WTC11 (cell line): ENCODE data around the gene CELF2. TPM values are rescaled to one million over a fixed set of nuclear protein-coding genes. Genes with fewer than 3 reads are reported as not detected.

Source experiments
- ATAC-seq: fragments of 200-7000 bp; cut with Tn5 transposase; 2 replicates; pipeline ENCODE4 v1.10.0; 2021; ENCODE audit warnings: mild to moderate bottlenecking, moderate library complexity
- CTCF ChIA-PET: fragments of 300-600 bp; sonication (Branson Sonifier 250); formaldehyde crosslinking; loops from one replicate; lab custom pipeline; 2021; ENCODE audit warnings: antibody characterized with exemption; lab: Charles Lee
- POLR2A ChIA-PET: fragments of 350-600 bp; sonication (Branson Sonifier 250); formaldehyde crosslinking; loops from one replicate; lab custom pipeline; 2021; ENCODE audit warnings: antibody characterized with exemption; lab: Charles Lee
- DNase-seq: peaks from one replicate; pipeline ENCODE4 v3.0.0; 2021; ENCODE audit warnings: low spot score
- H3K27ac Mint-ChIP-seq: 2 replicates; pipeline ENCODE4 v1.8.0; 2021; ENCODE audit warnings: mixed read lengths
- H3K27me3 Mint-ChIP-seq: 2 replicates; pipeline ENCODE4 v1.8.0; 2021; ENCODE audit warnings: low read depth, mild to moderate bottlenecking, moderate library complexity, mixed read lengths
- H3K36me3 Mint-ChIP-seq: 2 replicates; pipeline ENCODE4 v1.8.0; 2021; ENCODE audit warnings: mixed read lengths
- H3K4me1 Mint-ChIP-seq: 2 replicates; pipeline ENCODE4 v1.8.0; 2022; ENCODE audit warnings: mixed read lengths
- H3K4me3 Mint-ChIP-seq: 2 replicates; pipeline ENCODE4 v1.8.0; 2021; ENCODE audit warnings: mild to moderate bottlenecking, moderate library complexity, mixed read lengths
- H3K9me3 Mint-ChIP-seq: 2 replicates; pipeline ENCODE4 v1.8.0; 2021; ENCODE audit warnings: mixed read lengths
- CBFB ChIP-seq: sonication (generic); formaldehyde crosslinking; IDR thresholded peaks from 2 replicates; pipeline ENCODE4 v1.8.1; 2022; ENCODE audit warnings: mild to moderate bottlenecking, low read depth, missing genetic modification reagents
- E2F4 ChIP-seq: sonication (generic); formaldehyde crosslinking; IDR thresholded peaks from 2 replicates; pipeline ENCODE4 v1.8.1; 2022; ENCODE audit warnings: low read depth, mild to moderate bottlenecking, moderate library complexity, missing genetic modification reagents, borderline replicate concordance
- ERG ChIP-seq: fragments of 250-450 bp; sonication (Bioruptor Pico); IDR thresholded peaks from 2 replicates; pipeline ENCODE4 v1.8.0; 2021; ENCODE audit warnings: mild to moderate bottlenecking
- ETV6 ChIP-seq: sonication (generic); formaldehyde crosslinking; IDR thresholded peaks from 2 replicates; pipeline ENCODE4 v1.8.1; 2022; ENCODE audit warnings: mild to moderate bottlenecking, missing genetic modification reagents
- FOXJ3 ChIP-seq: sonication (generic); formaldehyde crosslinking; IDR thresholded peaks from 2 replicates; pipeline ENCODE4 v1.9.0; 2021; ENCODE audit warnings: missing genetic modification reagents, mild to moderate bottlenecking, borderline replicate concordance
- GABPB1 ChIP-seq: sonication (generic); formaldehyde crosslinking; IDR thresholded peaks from 2 replicates; pipeline ENCODE4 v1.8.1; 2023; ENCODE audit warnings: mild to moderate bottlenecking, missing genetic modification reagents
- HMGA2 ChIP-seq: fragments of 250-450 bp; sonication (Bioruptor Pico); IDR thresholded peaks from 2 replicates; pipeline ENCODE4 v1.4.0; 2021; ENCODE audit warnings: mild to moderate bottlenecking, moderate library complexity
- IRF1 ChIP-seq: sonication (generic); formaldehyde crosslinking; IDR thresholded peaks from 2 replicates; pipeline ENCODE4 v1.8.0; 2023; ENCODE audit warnings: missing genetic modification reagents
- IRF2 ChIP-seq: sonication (generic); formaldehyde crosslinking; IDR thresholded peaks from 2 replicates; pipeline ENCODE4 v1.8.0; 2022; ENCODE audit warnings: low read depth, missing genetic modification reagents, borderline replicate concordance
- JUN ChIP-seq: sonication (generic); formaldehyde crosslinking; IDR thresholded peaks from 2 replicates; pipeline ENCODE4 v1.8.0; 2023; ENCODE audit warnings: mild to moderate bottlenecking, missing genetic modification reagents
- MYBL2 ChIP-seq: sonication (generic); formaldehyde crosslinking; IDR thresholded peaks from 2 replicates; pipeline ENCODE4 v1.8.1; 2023; ENCODE audit warnings: mild to moderate bottlenecking, moderate library complexity, missing genetic modification reagents
- NFE2L1 ChIP-seq: sonication (generic); formaldehyde crosslinking; IDR thresholded peaks from 2 replicates; pipeline ENCODE4 v1.8.1; 2023; ENCODE audit warnings: missing genetic modification reagents
- PRRX2 ChIP-seq: fragments of 250-450 bp; sonication (Bioruptor Pico); IDR thresholded peaks from 2 replicates; pipeline ENCODE4 v1.8.0; 2021; ENCODE audit warnings: mild to moderate bottlenecking
- RELA ChIP-seq: sonication (generic); formaldehyde crosslinking; IDR thresholded peaks from 2 replicates; pipeline ENCODE4 v1.8.1; 2022; ENCODE audit warnings: missing genetic modification reagents, mild to moderate bottlenecking, borderline replicate concordance
- RORB ChIP-seq: fragments of 250-450 bp; sonication (Bioruptor Pico); IDR thresholded peaks from 2 replicates; pipeline ENCODE4 v1.9.0; 2021; ENCODE audit warnings: mild to moderate bottlenecking
- SOX15 ChIP-seq: fragments of 250-450 bp; sonication (Bioruptor Pico); IDR thresholded peaks from 2 replicates; pipeline ENCODE4 v1.9.0; 2021; ENCODE audit warnings: mild to moderate bottlenecking
- SP1 ChIP-seq: sonication (generic); formaldehyde crosslinking; conservative IDR thresholded peaks from 2 replicates; pipeline ENCODE4 v1.8.1; 2022; ENCODE audit warnings: missing genetic modification reagents
- ZNF263 ChIP-seq: sonication (generic); formaldehyde crosslinking; IDR thresholded peaks from 2 replicates; pipeline ENCODE4 v1.8.1; 2022; ENCODE audit warnings: low read depth, mild to moderate bottlenecking, moderate library complexity, missing genetic modification reagents
- ZNF416 ChIP-seq: fragments of 250-450 bp; sonication (Bioruptor Pico); IDR thresholded peaks from 2 replicates; pipeline ENCODE4 v1.9.0; 2021; ENCODE audit warnings: mild to moderate bottlenecking, inconsistent platforms
- ZNF423 ChIP-seq: fragments of 250-450 bp; sonication (Bioruptor Pico); IDR thresholded peaks from 2 replicates; pipeline ENCODE4 v2.1.2; 2022; ENCODE audit warnings: mild to moderate bottlenecking, moderate library complexity
- ZNF512 ChIP-seq: sonication (generic); formaldehyde crosslinking; IDR thresholded peaks from 2 replicates; pipeline ENCODE4 v1.8.1; 2022; ENCODE audit warnings: missing genetic modification reagents, borderline replicate concordance
- total RNA-seq: library from RNA; stranded (reverse); gene quantifications from 3 replicates; pipeline ENCODE4 v1.2.3, GENCODE V29; 2021
- TF ChIP-seq, protein P1 (sequence below): sonication (generic); formaldehyde crosslinking; IDR thresholded peaks from 2 replicates; pipeline ENCODE4 v1.8.0; 2022; ENCODE audit warnings: mild to moderate bottlenecking, missing genetic modification reagents
- TF ChIP-seq, protein P2 (sequence below): fragments of 200-600 bp; IDR thresholded peaks from 2 replicates; pipeline ENCODE4 v1.8.0; 2022; ENCODE audit warnings: antibody characterized with exemption
- TF ChIP-seq, protein P3 (sequence below): sonication (generic); formaldehyde crosslinking; conservative IDR thresholded peaks from 2 replicates; pipeline ENCODE4 v1.8.1; 2022; ENCODE audit warnings: mild to moderate bottlenecking, missing genetic modification reagents

The CELF2 gene
- total RNA-seq, 1 experiment from 2014 or later, result 24.6 TPM

- DNase-seq (no peak), ATAC-seq (no peak)
- H3K9me3 Mint-ChIP-seq, result no peaks in the 10 kb centered on the region
- no peak overlapping the region for H3K4me3 Mint-ChIP-seq
- TF ChIP-seq ZNF416 (CRISPR knock-in tag) (no peak), CBFB (no peak), E2F4 (CRISPR knock-in tag) (no peak), RORB (CRISPR knock-in tag) (no peak), ZNF423 (no peak), HMGA2 (CRISPR knock-in tag) (no peak), IRF1 (CRISPR knock-in tag) (no peak), GABPB1 (no peak), FOXJ3 (CRISPR knock-in tag) (no peak), ERG (no peak), SOX15 (CRISPR knock-in tag) (no peak), IRF2 (no peak), MYBL2 (CRISPR knock-in tag) (no peak), JUN (CRISPR knock-in tag) (no peak), ZNF512 (CRISPR knock-in tag) (no peak)
- TF ChIP-seq, protein P1, sequence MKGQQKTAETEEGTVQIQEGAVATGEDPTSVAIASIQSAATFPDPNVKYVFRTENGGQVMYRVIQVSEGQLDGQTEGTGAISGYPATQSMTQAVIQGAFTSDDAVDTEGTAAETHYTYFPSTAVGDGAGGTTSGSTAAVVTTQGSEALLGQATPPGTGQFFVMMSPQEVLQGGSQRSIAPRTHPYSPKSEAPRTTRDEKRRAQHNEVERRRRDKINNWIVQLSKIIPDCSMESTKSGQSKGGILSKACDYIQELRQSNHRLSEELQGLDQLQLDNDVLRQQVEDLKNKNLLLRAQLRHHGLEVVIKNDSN (CRISPR knock-in tag), result no peak
- TF ChIP-seq, protein P2, sequence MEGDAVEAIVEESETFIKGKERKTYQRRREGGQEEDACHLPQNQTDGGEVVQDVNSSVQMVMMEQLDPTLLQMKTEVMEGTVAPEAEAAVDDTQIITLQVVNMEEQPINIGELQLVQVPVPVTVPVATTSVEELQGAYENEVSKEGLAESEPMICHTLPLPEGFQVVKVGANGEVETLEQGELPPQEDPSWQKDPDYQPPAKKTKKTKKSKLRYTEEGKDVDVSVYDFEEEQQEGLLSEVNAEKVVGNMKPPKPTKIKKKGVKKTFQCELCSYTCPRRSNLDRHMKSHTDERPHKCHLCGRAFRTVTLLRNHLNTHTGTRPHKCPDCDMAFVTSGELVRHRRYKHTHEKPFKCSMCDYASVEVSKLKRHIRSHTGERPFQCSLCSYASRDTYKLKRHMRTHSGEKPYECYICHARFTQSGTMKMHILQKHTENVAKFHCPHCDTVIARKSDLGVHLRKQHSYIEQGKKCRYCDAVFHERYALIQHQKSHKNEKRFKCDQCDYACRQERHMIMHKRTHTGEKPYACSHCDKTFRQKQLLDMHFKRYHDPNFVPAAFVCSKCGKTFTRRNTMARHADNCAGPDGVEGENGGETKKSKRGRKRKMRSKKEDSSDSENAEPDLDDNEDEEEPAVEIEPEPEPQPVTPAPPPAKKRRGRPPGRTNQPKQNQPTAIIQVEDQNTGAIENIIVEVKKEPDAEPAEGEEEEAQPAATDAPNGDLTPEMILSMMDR, result no peak
- TF ChIP-seq, protein P3, sequence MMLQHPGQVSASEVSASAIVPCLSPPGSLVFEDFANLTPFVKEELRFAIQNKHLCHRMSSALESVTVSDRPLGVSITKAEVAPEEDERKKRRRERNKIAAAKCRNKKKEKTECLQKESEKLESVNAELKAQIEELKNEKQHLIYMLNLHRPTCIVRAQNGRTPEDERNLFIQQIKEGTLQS, result no peak
- TF ChIP-seq, all 79 proteins: peak for 0
- H3K27ac Mint-ChIP-seq, result no peak overlapping the region
- H3K36me3 Mint-ChIP-seq, result 0 out of 2 replicates have a peak, but pooled peaks cover 3% of the 10 kb centered on the region
- CTCF ChIA-PET, result no interaction called here
- H3K27me3 Mint-ChIP-seq, result no peaks in the 10 kb centered on the region
- H3K4me1 Mint-ChIP-seq, result peaks cover 8% of the 10 kb centered on the region
- POLR2A ChIA-PET, result interaction anchor here (0.6 kb wide), 1 partner anchor 67 kb away, joined by 10 read pairs; no protein-coding TSS in a partner anchor
Observed at GRCh38 chr10:11295492-11295891, 277.8 kb downstream of the CELF2 start.

GRCh38 chr10:11297136-11297535 lies 279.5 kb downstream of the CELF2 start:
- Mint-ChIP-seq H3K36me3 (no peaks in the 10 kb centered on the region), H3K27ac (no peak overlapping the region), H3K9me3 (no peaks in the 10 kb centered on the region), H3K27me3 (no peaks in the 10 kb centered on the region), H3K4me1 (peaks cover 2% of the 10 kb centered on the region), H3K4me3 (no peak overlapping the region)
- DNase-seq, result no peak
- POLR2A ChIA-PET, result no interaction called here
- ATAC-seq, result no peak
- CTCF ChIA-PET, result no interaction called here
- TF ChIP-seq RELA (CRISPR knock-in tag) (no peak), NFE2L1 (CRISPR knock-in tag) (no peak), IRF1 (CRISPR knock-in tag) (no peak), PRRX2 (CRISPR knock-in tag) (no peak), E2F4 (CRISPR knock-in tag) (no peak), ZNF263 (no peak), SP1 (CRISPR knock-in tag) (no peak), ETV6 (no peak)
